Measurements from ENCODE around the gene NPEPL1. TPM values are rescaled to one million over a fixed set of nuclear protein-coding genes. Genes with fewer than 3 reads are reported as not detected.

Gene NPEPL1
- polyA plus RNA-seq, 1 donor (not counting 4 experiments of a cell fraction or from before 2014, with no cell fraction given), result 4.4 TPM

DNA sequence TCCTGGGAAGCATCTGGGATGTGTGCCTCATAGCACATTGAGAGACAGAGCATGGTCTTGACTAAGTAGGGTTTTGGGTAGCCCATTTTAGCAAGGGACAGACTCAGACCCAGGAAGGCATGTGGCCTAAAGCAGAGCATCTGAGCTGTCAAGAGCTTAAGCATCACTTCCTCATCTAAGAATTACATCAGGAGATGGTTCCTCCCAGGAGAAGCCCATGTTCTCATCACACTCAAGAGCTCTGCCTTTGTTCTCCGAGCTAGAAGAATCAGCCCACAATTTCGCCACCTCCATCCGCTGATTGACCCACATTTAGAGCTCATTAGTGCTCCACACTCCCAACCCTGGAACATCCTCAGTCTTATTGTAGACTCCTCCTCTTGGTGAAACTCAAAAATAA lies 68.3 kb downstream of the NPEPL1 start:
- H3K4me1 ChIP-seq (ENCODE audit: control insufficient read depth, extremely low read depth, insufficient read depth, low read length), result no peaks in the 10 kb centered on the region
- DNase-seq (ENCODE audit: low read depth, low spot score), result no peak
- no peaks in the 10 kb centered on the region for H3K9me3 ChIP-seq (ENCODE audit: control insufficient read depth, low read depth, low read length)
- dilution Hi-C loops (cut with MboI; ENCODE audit: extremely low pct_ligation_motif_present, low sequenced_read_pairs), result no loop called here
- no peaks in the 10 kb centered on the region for H3K79me2 ChIP-seq (ENCODE audit: control insufficient read depth, insufficient read depth, low read length)
- H3K4me3 ChIP-seq (ENCODE audit: control insufficient read depth in 2 of 3, extremely low read depth in 1 of 3, insufficient read depth in 2 of 3, low read depth in 1 of 3, low read length in 3 of 3), result no peak overlapping the region
- no peak for TF ChIP-seq EZH2 (IDR thresholded peaks at IDR 0.05; ENCODE audit: low read length)
- TF ChIP-seq, protein P1, sequence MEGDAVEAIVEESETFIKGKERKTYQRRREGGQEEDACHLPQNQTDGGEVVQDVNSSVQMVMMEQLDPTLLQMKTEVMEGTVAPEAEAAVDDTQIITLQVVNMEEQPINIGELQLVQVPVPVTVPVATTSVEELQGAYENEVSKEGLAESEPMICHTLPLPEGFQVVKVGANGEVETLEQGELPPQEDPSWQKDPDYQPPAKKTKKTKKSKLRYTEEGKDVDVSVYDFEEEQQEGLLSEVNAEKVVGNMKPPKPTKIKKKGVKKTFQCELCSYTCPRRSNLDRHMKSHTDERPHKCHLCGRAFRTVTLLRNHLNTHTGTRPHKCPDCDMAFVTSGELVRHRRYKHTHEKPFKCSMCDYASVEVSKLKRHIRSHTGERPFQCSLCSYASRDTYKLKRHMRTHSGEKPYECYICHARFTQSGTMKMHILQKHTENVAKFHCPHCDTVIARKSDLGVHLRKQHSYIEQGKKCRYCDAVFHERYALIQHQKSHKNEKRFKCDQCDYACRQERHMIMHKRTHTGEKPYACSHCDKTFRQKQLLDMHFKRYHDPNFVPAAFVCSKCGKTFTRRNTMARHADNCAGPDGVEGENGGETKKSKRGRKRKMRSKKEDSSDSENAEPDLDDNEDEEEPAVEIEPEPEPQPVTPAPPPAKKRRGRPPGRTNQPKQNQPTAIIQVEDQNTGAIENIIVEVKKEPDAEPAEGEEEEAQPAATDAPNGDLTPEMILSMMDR (optimal IDR thresholded peaks at IDR 0.05 in 1 of 3, IDR thresholded peaks at IDR 0.05 in 1 of 3, conservative IDR thresholded peaks at IDR 0.05 in 1 of 3; ENCODE audit: extremely low read depth in 1 of 3, insufficient read depth in 2 of 3, low read length in 3 of 3), result no peak
- H4K20me1 ChIP-seq (ENCODE audit: control insufficient read depth, extremely low read depth, insufficient read depth, low read length), result no peaks in the 10 kb centered on the region
- H3K9me1 ChIP-seq (ENCODE audit: control insufficient read depth, extremely low read depth, insufficient read depth, low read length), result no peaks in the 10 kb centered on the region
- H3K36me3 ChIP-seq (ENCODE audit: control insufficient read depth in 2 of 2, extremely low read depth in 1 of 2, insufficient read depth in 2 of 2, low read length in 2 of 2), result no peaks in the 10 kb centered on the region
- H3K27ac ChIP-seq (ENCODE audit: control insufficient read depth, insufficient read depth, low read length), result no peak overlapping the region
- H3K9ac ChIP-seq (ENCODE audit: control insufficient read depth, extremely low read depth, insufficient read depth, low read length), result no peak overlapping the region
- no peak overlapping the region for H3K4me2 ChIP-seq (ENCODE audit: control insufficient read depth, extremely low read depth, insufficient read depth, low read depth, low read length)
- no peak for FAIRE-seq
- peaks cover 10% of the 10 kb centered on the region for H3K27me3 ChIP-seq (ENCODE audit: control insufficient read depth, extremely low read depth, insufficient read depth, low read length)
- H2AFZ ChIP-seq (ENCODE audit: control insufficient read depth, low read length), result no peak overlapping the region

DNA sequence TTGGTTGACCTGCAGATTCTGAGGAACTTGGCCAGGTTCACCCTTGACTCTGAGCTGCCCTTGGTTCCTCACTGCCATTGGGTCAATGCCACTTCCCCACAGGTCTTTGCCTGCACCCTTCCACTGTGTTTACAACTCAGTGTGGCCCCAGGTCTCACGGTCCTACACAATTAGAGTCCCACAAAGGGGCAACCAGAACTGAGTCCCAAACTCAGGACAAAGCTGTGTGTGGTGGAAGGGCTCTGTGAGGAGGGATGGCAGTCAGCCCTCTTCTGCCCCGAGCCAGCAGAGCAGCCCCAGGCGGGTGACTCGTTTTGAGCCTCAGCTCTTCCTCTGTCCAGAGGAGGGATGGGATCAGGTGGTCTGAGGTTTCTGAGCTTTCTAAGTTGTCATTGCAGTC lies 69.5 kb downstream of the NPEPL1 start:
- no peak overlapping the region for H2AFZ ChIP-seq (ENCODE audit: control insufficient read depth, low read length)
- no peaks in the 10 kb centered on the region for H3K4me1 ChIP-seq (ENCODE audit: control insufficient read depth, extremely low read depth, insufficient read depth, low read length)
- TF ChIP-seq, protein P1 (optimal IDR thresholded peaks at IDR 0.05 in 1 of 3, IDR thresholded peaks at IDR 0.05 in 1 of 3, conservative IDR thresholded peaks at IDR 0.05 in 1 of 3; ENCODE audit: extremely low read depth in 1 of 3, insufficient read depth in 2 of 3, low read length in 3 of 3), result no peak
- TF ChIP-seq EZH2 (IDR thresholded peaks at IDR 0.05; ENCODE audit: low read length), result no peak
- H3K9ac ChIP-seq (ENCODE audit: control insufficient read depth, extremely low read depth, insufficient read depth, low read length), result no peak overlapping the region
- H3K27ac ChIP-seq (ENCODE audit: control insufficient read depth, insufficient read depth, low read length), result no peak overlapping the region
- H4K20me1 ChIP-seq (ENCODE audit: control insufficient read depth, extremely low read depth, insufficient read depth, low read length), result no peaks in the 10 kb centered on the region
- no peaks in the 10 kb centered on the region for H3K9me1 ChIP-seq (ENCODE audit: control insufficient read depth, extremely low read depth, insufficient read depth, low read length)
- DNase-seq (ENCODE audit: low read depth, low spot score) (no peak), FAIRE-seq (no peak)
- H3K36me3 ChIP-seq (ENCODE audit: control insufficient read depth in 2 of 2, extremely low read depth in 1 of 2, insufficient read depth in 2 of 2, low read length in 2 of 2), result no peaks in the 10 kb centered on the region
- H3K4me2 ChIP-seq (ENCODE audit: control insufficient read depth, extremely low read depth, insufficient read depth, low read depth, low read length), result no peak overlapping the region
- H3K79me2 ChIP-seq (ENCODE audit: control insufficient read depth, insufficient read depth, low read length), result no peaks in the 10 kb centered on the region
- no peak overlapping the region for H3K4me3 ChIP-seq (ENCODE audit: control insufficient read depth in 2 of 3, extremely low read depth in 1 of 3, insufficient read depth in 2 of 3, low read depth in 1 of 3, low read length in 3 of 3)
- peaks cover 10% of the 10 kb centered on the region for H3K27me3 ChIP-seq (ENCODE audit: control insufficient read depth, extremely low read depth, insufficient read depth, low read length)
- no peaks in the 10 kb centered on the region for H3K9me3 ChIP-seq (ENCODE audit: control insufficient read depth, low read depth, low read length)
- dilution Hi-C loops (cut with MboI; ENCODE audit: extremely low pct_ligation_motif_present, low sequenced_read_pairs), result no loop called here
